T-helper 1 cell treated with Interleukin-12 subunit alpha and Interleukin-12 subunit beta and Interleukin-4 antibody, amounts not matched to agents 30 ng/mL and 1 ng/mL, for 36 hours (primary cell): ENCODE results near the gene PTGIR. TPM values are rescaled to one million over a fixed set of nuclear protein-coding genes. Genes with fewer than 3 reads are reported as not detected.

Experiments
- intact Hi-C: fragments of 100-400 bp; cut with micrococcal nuclease; formaldehyde crosslinking; loops from one replicate; pipeline ENCODE4 v1.15.1; 2024
- total RNA-seq: library from RNA; stranded (reverse); gene quantifications from 2 replicates; pipeline ENCODE4 v1.2.3, GENCODE V29; 2022

Gene PTGIR, protein sequence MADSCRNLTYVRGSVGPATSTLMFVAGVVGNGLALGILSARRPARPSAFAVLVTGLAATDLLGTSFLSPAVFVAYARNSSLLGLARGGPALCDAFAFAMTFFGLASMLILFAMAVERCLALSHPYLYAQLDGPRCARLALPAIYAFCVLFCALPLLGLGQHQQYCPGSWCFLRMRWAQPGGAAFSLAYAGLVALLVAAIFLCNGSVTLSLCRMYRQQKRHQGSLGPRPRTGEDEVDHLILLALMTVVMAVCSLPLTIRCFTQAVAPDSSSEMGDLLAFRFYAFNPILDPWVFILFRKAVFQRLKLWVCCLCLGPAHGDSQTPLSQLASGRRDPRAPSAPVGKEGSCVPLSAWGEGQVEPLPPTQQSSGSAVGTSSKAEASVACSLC
- 126 and 135 TPM in 2 replicates for total RNA-seq

DNA sequence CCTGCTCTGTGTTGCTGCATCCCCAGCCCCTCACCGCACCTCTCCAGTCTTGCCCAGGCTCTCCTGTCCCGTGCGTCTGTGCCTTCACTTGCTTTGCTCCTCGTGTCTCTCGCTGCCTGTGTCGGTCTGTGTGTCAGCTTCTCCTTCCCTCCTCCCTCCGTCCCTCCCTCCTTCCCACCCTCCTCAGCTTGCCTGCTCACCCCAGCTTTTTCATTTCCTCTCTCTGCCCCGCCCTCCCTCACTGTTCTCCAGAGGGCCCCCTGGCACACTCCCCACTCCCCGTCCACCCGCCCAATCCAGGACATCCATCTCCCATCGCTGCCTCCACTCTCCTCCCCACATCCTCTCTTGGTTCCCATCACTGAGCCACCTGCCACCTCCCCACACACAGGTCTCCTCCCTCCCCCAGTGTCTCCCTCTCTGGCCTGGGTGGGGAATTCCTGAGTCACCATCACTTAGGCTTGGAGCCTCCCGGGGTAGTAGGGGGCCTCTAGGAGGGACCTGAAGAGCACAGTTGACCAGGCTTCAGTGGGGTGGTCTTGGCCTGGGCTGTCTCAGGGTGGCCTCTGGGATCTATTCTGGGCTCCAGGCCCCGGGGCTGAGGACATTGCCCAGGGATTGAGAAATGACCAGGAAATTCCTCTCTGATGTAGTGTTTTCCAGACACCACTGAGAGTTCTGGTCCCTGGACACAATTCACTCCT, at the start of gene PTGIR:
TSS of gene PTGIR (minus strand) at position 132 of the 704 bp plus-strand sequence. CDS start 864 bp downstream, outside the sequence.
- intact Hi-C loops: no loop called here

DNA sequence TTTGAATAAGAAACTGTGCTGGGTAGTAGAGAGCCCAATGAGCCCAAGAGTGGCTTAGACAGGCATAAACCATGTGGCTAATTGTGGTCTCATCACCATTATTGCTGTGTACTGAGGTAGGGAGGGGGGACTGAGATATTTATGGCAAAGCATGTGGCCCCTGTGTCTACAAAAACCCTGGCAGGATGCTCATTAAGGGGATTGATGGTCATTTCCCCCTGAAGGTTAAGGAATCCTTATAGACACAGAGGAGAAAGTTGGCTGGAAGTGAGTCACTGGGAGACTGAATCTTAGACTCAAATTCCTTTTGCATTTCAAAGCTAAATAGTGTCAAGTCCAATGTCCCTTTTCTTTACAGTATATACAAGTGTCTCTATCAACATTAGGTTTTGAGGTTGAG, 45.9 kb upstream of the PTGIR start:
- intact Hi-C loops: no loop called here

DNA sequence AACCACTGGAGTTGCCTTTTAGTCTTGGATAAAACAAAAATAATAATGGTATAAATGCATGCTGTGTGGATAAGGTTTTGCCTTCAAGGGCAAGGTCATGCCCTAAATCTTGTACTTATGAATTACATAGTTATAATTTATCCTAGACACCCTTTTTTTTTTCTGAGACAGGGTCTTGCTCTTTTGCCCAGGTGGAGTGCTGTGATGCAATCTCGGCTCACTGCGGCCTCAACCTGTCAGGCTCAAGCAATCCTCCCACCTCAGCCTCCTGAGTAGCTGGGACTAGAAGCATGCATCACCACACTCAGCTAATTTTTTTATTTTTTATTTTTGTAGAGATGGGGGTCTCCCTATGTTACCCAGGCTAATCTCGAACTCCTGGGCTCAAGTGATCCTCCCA, 43.8 kb upstream of the PTGIR start:
- intact Hi-C loops: loop anchor here (10.0 kb wide), 1 partner anchor 936 kb away; the partner anchor contains the start of gene BICRA

DNA sequence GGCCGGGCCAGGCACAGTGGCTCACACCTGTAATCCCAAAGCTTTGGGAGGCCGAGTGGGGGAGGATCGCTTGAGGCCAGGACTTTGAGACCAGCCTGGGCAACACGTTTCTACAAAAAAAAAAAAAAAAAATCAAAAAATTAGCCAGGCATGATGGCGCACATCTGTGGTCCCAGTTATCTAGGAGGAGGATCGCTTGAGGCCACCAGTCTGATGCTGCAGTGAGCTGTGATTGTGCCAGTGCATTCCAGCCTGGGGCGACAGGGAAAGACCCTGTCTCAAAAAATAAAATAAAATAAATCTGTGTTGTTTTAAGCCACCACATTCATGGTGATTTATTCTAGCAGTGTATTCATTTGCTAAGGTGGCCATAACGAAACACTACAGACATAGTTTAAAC, 40.2 kb upstream of the PTGIR start:
- intact Hi-C loops: loop anchor here (10.0 kb wide), 1 partner anchor 940 kb away; the partner anchor contains the start of gene BICRA

DNA sequence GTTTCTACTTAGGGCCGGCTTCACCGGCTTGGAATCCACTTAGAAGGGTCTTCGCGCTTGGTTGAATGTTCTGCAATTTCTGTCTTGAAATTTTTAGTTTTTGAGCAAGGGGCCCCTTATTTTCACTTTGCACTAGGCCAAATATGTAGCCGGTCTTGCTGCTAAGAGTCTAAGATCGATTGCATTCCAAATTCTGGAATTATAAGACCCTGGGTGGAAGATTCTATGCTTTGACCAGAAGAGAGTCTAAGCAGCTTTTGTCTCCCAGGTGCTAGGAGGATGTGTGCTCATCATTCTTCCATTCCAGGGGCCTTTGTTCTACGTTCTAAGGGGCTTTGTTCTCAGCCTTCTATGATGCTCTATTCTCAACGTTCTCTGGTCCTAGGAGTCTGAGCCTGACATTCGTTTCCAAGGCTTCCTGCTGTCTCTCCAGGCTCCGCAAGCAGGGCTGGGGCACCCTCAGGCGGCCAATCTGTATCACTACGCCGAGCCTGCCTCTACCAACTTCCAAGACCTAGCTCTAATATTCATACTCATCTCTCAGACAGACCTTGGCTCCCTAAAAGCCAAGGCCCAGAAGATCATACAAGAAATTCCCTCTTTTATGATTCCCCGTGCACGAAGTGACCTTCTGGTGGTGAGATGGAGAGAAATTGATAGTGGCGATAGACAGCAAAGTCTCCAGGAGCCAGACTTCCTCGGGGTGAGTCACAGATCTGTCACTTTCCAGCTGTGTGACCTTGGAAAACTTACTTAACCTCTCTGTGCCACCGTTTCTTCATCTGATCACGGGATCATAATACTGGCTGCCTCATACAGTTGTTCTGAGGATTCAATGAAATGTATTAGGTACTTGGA, 37.1 kb upstream of the PTGIR start:
- intact Hi-C loops: loop anchor here (1.0 to 10.0 kb wide), 13 partner anchors 16 to 943 kb away; partner anchors contain the start of genes BICRA, TMEM160 and ZC3H4

DNA sequence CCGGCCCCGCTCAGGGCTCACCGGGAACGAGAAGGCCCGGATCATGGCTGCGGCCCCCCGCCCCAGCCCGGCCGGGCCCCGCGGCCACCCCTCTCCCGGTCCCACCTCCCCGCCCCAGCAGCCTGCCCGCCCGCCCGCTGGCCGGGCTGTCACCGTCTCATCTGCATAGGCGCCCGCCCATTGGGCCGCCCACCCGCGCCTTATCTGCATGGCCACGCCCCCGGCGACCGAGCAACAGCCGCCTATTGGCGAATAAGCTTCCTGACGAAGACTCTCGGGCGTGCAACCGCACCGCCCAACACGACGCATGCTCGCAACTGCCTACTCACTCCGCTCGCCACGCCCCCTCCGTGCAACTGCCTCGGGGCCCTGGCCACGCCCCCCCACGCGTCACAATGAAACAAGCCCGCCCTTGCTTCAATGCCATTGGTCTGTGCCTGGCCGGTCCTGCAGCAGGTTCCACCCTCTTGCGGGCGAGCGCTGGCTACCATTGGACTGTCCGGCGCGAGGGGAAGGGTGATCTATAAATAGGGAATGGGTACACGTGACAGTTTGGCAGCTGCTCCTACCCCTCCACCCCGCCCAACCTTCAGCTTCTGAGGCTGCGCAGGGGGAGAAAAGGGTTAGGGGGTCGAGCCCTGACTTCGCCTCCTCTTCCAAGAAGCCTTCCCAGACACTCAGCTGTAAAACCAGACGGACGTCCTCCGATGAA, 36.3 kb upstream of the PTGIR start, which contains the start of gene DACT3:
TSS of gene DACT3 (minus strand) at position 163 of the 712 bp plus-strand sequence. CDS start at position 45, 118 bp downstream.
- intact Hi-C loops: loop anchor here (1.0 to 10.0 kb wide), 11 partner anchors 17 to 944 kb away; partner anchors contain the start of genes BICRA, TMEM160 and ZC3H4

DNA sequence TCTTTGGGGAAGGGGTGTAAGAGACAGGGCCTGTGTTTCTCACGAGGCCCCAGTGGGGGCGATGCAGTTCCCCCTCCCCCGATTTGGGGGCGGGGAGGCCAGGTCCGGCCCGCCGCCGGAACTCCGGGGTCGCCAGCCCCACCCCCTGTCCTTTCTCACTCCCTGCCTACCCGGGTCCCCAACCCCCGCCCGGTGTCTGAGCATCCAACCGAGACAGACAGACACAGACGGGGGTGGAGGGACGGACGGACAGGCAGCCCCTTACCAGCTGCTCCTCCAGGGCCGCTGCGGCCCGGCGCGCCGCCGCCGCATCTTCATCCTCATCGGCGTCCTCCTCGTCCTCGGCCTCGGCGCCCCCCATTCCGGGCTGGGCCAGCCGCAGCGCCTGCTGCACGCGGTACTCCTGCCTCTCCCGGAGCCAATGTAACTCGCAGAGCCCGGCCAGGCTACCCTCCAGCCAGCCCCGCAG, 35.7 kb upstream of the PTGIR start:
- intact Hi-C loops: loop anchor here (1.0 to 10.0 kb wide), 11 partner anchors 18 to 944 kb away; partner anchors contain the start of genes BICRA, TMEM160 and ZC3H4

DNA sequence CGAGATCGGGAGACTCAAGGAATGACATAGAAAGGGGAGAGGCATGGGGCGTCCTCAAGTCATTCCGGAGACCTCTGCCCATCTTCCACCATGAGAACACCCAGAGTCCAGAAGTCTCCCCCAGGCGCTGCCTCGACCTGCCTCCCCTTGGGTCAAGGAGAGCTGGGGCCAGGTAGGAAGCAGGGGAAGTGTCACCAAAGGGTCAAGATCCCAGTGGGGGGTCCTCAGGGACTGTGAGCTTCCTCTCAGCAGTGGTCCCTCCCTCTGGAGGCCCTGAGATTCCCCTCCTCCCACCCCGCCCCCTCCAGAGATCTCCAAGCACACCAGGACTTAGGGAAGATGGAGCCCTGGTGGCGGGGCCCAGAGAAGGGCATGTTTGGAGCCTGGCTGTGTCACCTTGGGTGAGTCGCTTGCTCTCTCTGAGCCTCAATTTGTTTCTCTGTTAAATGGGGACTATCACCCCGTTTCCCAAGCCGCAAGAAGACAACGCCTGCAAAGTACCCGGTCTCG, 35.2 kb upstream of the PTGIR start:
- intact Hi-C loops: loop anchor here (2.0 to 10.0 kb wide), 2 partner anchors 125 to 945 kb away; partner anchors contain the start of gene BICRA

DNA sequence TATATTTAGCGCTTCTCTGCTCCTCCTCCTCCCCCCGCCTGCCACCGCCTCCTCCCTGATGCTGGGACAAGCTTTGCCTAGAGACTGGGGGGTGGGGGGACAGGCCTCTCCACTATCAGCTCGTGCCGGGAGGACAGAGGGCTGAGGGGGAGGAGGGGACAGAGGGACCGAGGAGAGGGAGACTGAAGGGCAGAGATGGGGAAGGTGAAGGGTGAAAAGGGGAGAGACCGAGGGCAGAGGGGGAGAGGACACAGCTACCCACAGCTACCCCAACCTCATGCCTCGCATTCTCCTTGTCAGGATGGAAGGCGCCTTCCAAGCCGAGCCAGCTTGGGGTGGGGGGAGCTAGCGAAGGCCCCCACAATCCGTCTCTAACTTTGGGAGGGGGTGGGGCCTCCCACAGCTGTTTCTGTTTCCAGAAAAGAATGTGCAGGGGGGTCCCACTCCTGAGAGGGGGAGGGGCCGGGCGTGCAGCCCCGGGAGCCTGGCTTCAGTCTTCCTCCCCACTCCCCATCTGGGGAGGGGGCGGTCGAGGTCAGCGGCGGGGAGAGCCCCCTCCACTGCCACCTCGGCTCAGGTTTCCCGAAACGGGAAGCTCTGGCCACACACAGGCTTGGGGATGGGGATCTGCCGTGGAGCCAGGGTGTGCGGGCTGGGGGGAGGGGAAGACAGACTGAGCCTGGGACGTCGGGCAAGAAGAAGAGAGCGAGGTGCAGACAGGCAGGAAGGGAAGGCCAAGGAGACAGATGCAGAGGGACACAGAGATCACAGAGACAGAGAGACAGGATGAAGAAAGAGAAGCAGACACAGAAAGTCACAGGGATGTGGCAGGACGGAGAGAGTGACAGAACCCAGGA, 34.5 kb upstream of the PTGIR start:
- intact Hi-C loops: loop anchor here (2.0 to 10.0 kb wide), 2 partner anchors 125 to 945 kb away; partner anchors contain the start of gene BICRA

DNA sequence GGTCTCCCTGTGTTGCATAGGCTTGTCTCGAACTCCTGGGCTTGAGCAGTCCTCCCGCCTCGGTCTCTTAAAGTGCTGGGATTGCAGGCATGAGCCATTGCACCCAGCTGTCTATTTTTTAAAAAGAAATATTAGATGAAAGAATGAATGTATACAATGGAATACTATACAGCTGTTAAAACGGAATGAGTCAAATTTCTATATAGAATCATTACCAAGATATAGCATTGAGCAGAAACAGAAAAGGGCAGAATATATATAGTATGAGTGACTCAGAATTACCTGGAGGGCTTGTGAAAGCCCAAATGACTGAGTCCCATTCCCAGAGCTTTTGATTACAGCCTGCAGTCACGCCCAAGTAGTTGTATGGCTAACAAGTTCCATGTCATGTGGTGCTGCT, 31.7 kb upstream of the PTGIR start:
- intact Hi-C loops: no loop called here

DNA sequence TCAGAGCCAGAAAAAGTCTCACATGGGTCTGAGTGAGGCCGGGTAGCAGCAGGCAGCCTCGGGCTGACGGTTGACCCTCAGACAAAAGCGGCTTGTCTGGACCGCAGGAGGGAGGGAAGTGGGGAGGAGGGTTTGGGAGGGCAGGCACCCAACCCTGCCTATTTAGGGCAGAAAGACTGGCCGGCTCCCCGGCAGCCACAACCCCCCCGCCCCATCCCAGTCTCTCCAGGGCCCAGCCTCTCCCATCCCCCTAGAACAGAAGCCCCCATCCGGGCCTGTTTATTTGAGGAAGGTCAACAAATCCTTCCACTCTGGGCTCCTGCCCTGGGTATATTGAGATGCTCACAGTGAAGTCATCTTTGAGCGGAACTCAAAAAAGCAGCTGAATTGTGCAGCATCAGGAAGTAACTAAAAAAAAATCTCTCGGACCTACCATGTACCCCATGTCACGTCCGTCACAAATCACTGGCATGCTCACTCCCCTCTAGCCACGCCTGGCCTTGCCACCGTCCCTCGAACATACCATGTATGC, 29.8 kb upstream of the PTGIR start:
- intact Hi-C loops: no loop called here

DNA sequence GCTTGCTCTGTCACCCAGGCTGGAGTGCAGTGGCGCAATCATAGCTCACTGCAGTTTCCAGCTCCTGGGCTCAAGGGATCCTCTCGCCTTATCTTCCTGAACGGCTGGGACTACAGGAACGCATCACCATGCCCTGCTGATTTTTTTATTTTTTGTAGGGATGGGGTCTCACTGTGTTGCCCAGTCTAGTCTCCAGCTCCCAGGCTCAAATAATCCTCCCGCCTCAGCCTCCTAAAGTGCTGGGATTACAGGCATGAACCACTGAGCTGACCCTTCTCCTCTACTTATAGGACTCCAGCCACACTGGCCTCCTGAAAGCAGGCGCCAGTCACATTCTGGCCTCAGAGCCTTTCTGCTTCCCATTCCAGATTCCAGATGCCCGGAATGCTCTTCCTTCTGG, 25.6 kb upstream of the PTGIR start:
- intact Hi-C loops: no loop called here

DNA sequence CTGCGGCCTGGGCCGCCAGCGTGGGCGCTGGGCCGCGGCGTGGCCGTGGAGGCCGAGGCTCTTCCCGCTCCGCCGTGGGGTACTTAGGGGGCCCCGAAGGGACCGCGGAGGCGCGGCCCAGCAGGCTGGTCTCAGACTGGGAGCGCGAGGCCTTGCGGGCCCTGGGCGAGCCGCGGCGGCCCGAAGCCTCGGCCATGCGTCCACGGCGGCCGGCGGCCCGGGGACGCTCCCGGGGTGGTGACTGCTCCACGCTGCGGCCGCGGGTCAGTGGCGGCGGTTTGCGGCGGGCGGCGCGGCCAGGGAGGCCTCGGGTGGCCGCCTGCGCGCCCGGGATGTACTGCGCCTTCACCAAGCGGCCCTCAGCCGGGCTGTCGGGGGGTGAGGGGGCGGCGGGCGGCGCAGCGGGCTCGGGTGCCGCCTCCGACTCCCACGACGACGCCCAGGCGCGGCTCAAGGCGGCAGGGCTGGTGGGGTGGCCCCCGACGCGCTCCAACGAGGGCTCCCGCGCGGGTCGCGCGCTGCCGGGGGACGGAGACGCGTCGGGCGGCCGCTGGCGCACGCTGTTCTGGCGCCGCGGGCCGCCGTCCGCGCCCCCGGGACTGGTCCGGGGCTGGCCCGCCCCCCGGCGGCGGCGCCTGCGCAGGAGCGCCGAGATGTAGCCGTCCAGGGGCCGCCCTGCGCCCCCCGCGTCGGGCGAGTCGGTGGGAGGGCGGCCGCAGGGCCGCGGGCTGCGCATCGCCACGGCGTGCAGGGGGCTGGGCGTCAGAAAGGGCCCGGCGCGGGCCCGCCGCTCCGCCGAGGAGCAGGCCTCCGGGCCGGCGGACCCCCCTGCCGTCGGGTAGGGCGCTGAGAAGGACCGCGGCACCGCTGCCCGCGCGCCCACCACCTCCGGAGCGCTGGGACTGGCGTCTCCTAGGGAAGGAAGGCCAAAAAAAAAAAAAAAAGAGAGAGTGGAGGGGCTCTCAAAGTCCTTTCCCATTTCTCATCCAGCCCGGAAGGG, 24.4 kb upstream of the PTGIR start:
- intact Hi-C loops: no loop called here

DNA sequence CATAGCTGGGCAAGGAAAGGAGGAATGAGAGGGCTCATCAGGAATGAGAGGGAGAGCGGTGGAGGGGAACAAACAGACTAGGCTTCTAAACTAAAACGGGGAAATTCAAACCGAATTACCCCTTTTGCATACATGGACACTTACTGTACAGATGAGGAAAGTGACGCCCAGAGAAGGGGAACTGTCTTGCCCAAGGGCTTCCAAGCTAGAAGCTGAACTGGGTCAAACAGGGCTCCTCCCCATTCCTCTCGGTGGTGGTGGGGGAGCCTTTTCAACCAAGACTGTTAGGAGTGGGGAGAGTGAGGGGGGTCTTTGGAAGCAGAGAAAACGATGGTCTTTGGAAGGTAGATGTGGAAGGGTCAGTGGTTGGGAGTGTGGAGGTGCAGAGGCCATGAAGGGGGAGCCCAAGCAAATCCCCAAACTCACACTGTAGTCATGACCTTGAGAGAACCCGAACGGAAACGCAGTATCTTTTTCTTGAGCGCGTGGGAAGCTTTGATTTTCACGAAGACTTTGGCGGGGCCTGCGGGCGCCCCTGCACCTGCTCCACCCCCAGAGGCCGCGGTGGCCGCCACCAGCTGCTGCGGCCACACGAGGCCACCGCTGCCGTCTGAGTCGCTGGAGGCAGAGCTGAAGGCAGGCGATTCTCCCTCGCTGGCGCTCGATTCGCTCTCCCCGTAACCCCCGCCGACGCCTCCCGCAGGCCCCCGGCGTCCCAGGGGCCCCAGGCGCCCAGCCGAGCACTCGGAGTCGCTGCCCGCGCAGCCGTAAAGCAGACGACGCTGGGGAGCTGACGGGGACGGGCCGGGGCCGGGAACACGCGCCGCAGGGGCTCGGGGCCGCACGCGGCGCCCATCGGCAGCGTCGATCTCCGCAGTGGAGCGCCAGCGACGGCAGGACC, 23.4 kb upstream of the PTGIR start:
- intact Hi-C loops: no loop called here

DNA sequence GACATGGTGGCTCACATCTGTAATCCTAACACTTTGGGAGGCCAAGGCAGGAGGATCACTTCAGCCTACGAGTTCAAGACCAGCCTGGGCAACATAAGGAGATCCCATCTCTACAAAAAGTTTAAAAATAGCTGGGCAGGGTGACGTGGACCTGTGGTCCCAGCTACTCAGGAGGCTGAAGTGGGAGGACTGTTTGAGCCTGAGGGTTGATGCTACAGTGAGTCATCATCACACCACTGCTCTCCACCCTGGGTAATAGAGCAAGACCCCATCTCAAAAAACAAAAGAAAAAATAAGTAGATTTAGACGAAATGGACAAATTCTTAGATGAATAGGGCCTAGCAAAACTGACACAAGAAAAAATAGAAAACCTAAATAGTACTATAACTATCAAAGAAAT, 21.5 kb upstream of the PTGIR start:
- intact Hi-C loops: no loop called here

DNA sequence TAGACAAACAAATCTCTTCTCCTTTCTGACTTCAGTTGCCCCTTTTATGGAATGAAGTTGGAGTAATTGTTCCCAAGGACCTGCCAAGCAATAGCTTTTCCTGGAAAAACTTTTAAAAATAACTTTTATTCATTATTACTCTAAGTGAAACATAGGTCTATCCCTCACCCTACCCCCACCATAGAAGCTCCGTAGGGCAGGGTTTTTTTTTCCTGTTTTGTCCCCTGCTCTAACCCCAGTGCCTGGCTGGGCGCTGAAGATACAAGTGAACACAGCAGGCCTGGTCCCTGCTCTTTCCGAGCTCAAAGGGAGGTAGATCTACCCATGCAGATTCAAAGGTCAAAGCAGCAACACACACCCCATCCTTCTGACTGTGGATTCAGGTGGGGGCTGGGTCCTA, 19.8 kb upstream of the PTGIR start:
- intact Hi-C loops: no loop called here
